WERI-Rb-1 (cell line): ENCODE measurements around the gene PSMD1.

ENCODE experiments used
- DNase-seq: peaks from one replicate; pipeline ENCODE4 v3.0.0-alpha.2; 2020
- H3K27ac ChIP-seq: fragments of 250-450 bp; sonication (Bioruptor Pico); 2 replicates; pipeline ENCODE4 v1.5.1; 2020; ENCODE audit warnings: mild to moderate bottlenecking, moderate library complexity
- H3K27me3 ChIP-seq: fragments of 250-450 bp; sonication (Bioruptor Pico); 2 replicates; pipeline ENCODE4 v1.5.1; 2021; ENCODE audit warnings: mild to moderate bottlenecking, low read depth, moderate library complexity; ENCODE audit not compliant: insufficient read depth, severe bottlenecking
- H3K36me3 ChIP-seq: fragments of 250-450 bp; sonication (Bioruptor Pico); 2 replicates; pipeline ENCODE4 v1.5.1; 2020; ENCODE audit warnings: mild to moderate bottlenecking, moderate library complexity
- H3K4me3 ChIP-seq: 2 replicates; pipeline ENCODE4 v1.5.1; 2011; ENCODE audit warnings: low read depth, mild to moderate bottlenecking, control low read depth, low read length
- H3K9me3 ChIP-seq: fragments of 250-450 bp; sonication (Bioruptor Pico); 2 replicates; pipeline ENCODE4 v1.5.1; 2021; ENCODE audit warnings: mild to moderate bottlenecking, moderate library complexity; ENCODE audit not compliant: severe bottlenecking
- CTCF ChIP-seq: IDR thresholded peaks from 2 replicates; pipeline ENCODE4 v1.5.1; 2011; ENCODE audit warnings: low read depth, mild to moderate bottlenecking, control low read depth, inconsistent platforms, low read length

PSMD1 gene

GRCh38 chr2:231127936-231128335 is 71.3 kb downstream of the PSMD1 start:
- Histone ChIP-seq H3K27ac (no peak overlapping the region), H3K9me3 (no peaks in the 10 kb centered on the region), H3K36me3 (no peaks in the 10 kb centered on the region), H3K27me3 (no peaks in the 10 kb centered on the region), H3K4me3 (no peak overlapping the region)
- TF ChIP-seq CTCF, result no peak
- no peak for DNase-seq

- Histone ChIP-seq H3K27ac (no peak overlapping the region), H3K4me3 (no peak overlapping the region), H3K9me3 (no peaks in the 10 kb centered on the region), H3K36me3 (no peaks in the 10 kb centered on the region), H3K27me3 (no peaks in the 10 kb centered on the region)
- no peak for DNase-seq
- no peak for TF ChIP-seq CTCF
These were observed 71.9 kb downstream of the PSMD1 start for GRCh38 chr2:231128541-231128940.

GRCh38 chr2:231129216-231129615 is 72.5 kb downstream of the PSMD1 start:
- DNase-seq, result no peak
- H3K36me3 ChIP-seq, result no peaks in the 10 kb centered on the region
- no peaks in the 10 kb centered on the region for H3K9me3 ChIP-seq
- no peaks in the 10 kb centered on the region for H3K27me3 ChIP-seq
- no peak overlapping the region for H3K27ac ChIP-seq
- TF ChIP-seq CTCF, result no peak
- no peak overlapping the region for H3K4me3 ChIP-seq

- DNase-seq, result no peak
- Histone ChIP-seq H3K27ac (no peak overlapping the region), H3K27me3 (no peaks in the 10 kb centered on the region), H3K9me3 (no peaks in the 10 kb centered on the region), H3K36me3 (no peaks in the 10 kb centered on the region), H3K4me3 (no peak overlapping the region)
- no peak for TF ChIP-seq CTCF
These were observed 73.8 kb downstream of the PSMD1 start for GRCh38 chr2:231130336-231131056.

GRCh38 chr2:231132129-231132528 is 75.5 kb downstream of the PSMD1 start:
- Histone ChIP-seq H3K27ac (no peak overlapping the region), H3K36me3 (no peaks in the 10 kb centered on the region), H3K27me3 (no peaks in the 10 kb centered on the region), H3K4me3 (no peak overlapping the region), H3K9me3 (no peaks in the 10 kb centered on the region)
- TF ChIP-seq CTCF, result no peak
- no peak for DNase-seq
